ENCODE measurements around the gene HES5. TPM values are rescaled to one million over a fixed set of nuclear protein-coding genes. Genes with fewer than 3 reads are reported as not detected.

The HES5 gene
- total RNA-seq, 4 donors from 2014 or later: 8.1 to 32.5 (median 9.6) TPM

GRCh38 chr1:2522230-2522629 is 7.8 kb downstream of the HES5 start:
- TF ChIP-seq CTCF (IDR thresholded peaks at IDR 0.05): no peak
- no peak for TF ChIP-seq POLR2A (IDR thresholded peaks at IDR 0.05)
- 93 to 94% methylated on average over 7 of the region's 7 CpGs for WGBS, 2 donors
- DNase-seq (ENCODE audit: low spot score in 2 of 2): no peak
- H3K4me3 ChIP-seq (ENCODE audit: low read depth, poor library complexity, severe bottlenecking): no peak overlapping the region
- intact Hi-C loops (cut with DNase I; ENCODE audit: low total_unique reads): no loop called here

- H3K4me3 ChIP-seq (ENCODE audit: low read depth, poor library complexity, severe bottlenecking): no peak overlapping the region
- 95 to 98% methylated on average over 10 to 21 of the region's 21 CpGs for WGBS, 2 donors
- TF ChIP-seq POLR2A (IDR thresholded peaks at IDR 0.05) (no peak), CTCF (IDR thresholded peaks at IDR 0.05) (no peak)
- intact Hi-C loops (cut with DNase I; ENCODE audit: low total_unique reads): no loop called here
- no peak for DNase-seq (ENCODE audit: low spot score in 2 of 2)
Measured at GRCh38 chr1:2520806-2521205, 9.3 kb downstream of the HES5 start.

- TF ChIP-seq CTCF (IDR thresholded peaks at IDR 0.05): no peak
- no peak for TF ChIP-seq POLR2A (IDR thresholded peaks at IDR 0.05)
- H3K4me3 ChIP-seq (ENCODE audit: low read depth, poor library complexity, severe bottlenecking): no peak overlapping the region
- WGBS, 2 donors: 94 to 98% methylated on average over 16 to 18 of the region's 20 CpGs
- no peak for DNase-seq (ENCODE audit: low spot score in 2 of 2)
- intact Hi-C loops (cut with DNase I; ENCODE audit: low total_unique reads): no loop called here
Measured at GRCh38 chr1:2520206-2520605, 9.9 kb downstream of the HES5 start.

GRCh38 chr1:2519729-2520128 is 10.3 kb downstream of the HES5 start:
- no peak overlapping the region for H3K4me3 ChIP-seq (ENCODE audit: low read depth, poor library complexity, severe bottlenecking)
- intact Hi-C loops (cut with DNase I; ENCODE audit: low total_unique reads): no loop called here
- DNase-seq (ENCODE audit: low spot score in 2 of 2): no peak
- 92 to 98% methylated on average over 22 to 23 of the region's 30 CpGs for WGBS, 2 donors
- TF ChIP-seq POLR2A (IDR thresholded peaks at IDR 0.05) (no peak), CTCF (IDR thresholded peaks at IDR 0.05) (no peak)

- 88 to 93% methylated on average over 25 of the region's 25 CpGs for WGBS, 2 donors
- intact Hi-C loops (cut with DNase I; ENCODE audit: low total_unique reads): no loop called here
- TF ChIP-seq CTCF (IDR thresholded peaks at IDR 0.05) (no peak), POLR2A (IDR thresholded peaks at IDR 0.05) (no peak)
- H3K4me3 ChIP-seq (ENCODE audit: low read depth, poor library complexity, severe bottlenecking): no peak overlapping the region
- no peak for DNase-seq (ENCODE audit: low spot score in 2 of 2)
Measured at GRCh38 chr1:2519029-2519685, 10.9 kb downstream of the HES5 start.

- intact Hi-C loops (cut with DNase I; ENCODE audit: low total_unique reads): no loop called here
- 95% methylated on average over 26 of the region's 26 CpGs for WGBS, 2 donors
- H3K4me3 ChIP-seq (ENCODE audit: low read depth, poor library complexity, severe bottlenecking): no peak overlapping the region
- no peak for DNase-seq (ENCODE audit: low spot score in 2 of 2)
- TF ChIP-seq CTCF (IDR thresholded peaks at IDR 0.05): no peak
- no peak for TF ChIP-seq POLR2A (IDR thresholded peaks at IDR 0.05)
Measured at GRCh38 chr1:2518528-2518927, 11.5 kb downstream of the HES5 start.
